Middle frontal gyrus (tissue), 1 donor: ENCODE results near the gene MAP2K6.

Experiments
- DNase-seq: peaks from one replicate; pipeline ENCODE4 v3.0.0-alpha.2; 2015; ENCODE audit warnings: low spot score; ENCODE audit errors: extremely low spot score

Gene MAP2K6

DNA sequence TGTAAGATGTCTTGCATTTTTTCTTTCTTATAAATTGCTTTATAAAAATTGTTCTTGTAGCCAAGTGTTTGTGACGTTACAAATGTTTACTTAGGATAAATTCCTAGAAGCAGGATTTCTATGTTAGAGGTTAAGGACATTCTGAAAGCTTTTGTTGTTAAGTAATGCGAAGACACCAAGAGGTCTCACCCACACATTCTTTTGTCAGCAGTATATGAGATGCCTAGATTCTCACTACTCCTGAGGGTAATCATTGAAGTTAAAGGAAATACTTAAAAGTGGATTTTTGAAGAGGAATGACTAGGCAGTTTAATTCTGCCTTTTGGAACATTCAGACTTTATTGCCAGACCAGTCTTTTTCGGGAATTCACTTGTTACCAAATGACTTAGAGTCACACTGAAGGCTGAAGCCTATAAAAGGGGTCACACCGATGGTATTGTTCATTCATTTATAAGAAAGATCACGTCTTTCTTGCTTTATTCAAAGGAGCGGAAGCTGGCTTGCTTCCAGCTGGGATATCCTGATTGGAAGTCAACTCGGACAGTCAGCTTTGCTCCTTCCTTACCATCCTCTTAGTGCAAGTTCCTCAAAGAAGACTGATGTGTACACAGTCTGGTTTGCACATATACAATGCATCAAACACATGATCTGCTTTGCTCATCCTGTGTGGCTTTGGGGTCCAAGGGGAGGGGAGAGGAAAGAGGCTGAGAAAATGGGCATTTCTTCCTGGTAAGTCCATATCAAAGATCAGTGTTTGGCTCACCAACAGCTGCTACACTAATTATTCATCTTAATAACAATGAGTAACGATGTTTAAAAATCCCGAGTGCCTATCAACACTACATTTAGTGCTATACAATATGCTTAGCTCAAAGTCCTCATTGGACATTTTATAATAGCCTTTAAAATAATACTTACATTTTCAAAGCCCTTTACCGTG, 160.0 kb downstream of the MAP2K6 start:
- DNase-seq = no peak

DNA sequence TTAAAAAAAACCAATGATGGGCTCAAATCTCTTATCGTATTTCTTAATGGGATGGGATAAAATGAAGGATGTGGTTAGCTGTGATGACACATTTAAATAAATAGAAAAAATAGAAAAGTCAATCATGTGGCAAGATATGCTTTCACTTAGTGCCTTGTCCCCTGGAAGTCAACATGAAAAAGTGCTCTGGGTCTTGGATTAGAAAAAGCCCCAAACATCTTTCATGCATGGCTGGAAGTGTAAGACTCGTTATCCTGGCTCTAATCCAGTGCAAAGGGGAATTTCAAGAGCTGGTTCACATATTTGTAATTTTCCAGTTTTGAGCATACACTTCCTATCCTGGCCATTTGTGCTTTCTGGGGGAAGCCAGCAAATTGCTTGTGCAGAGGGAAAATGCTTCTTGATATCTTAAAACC, 160.9 kb downstream of the MAP2K6 start:
- DNase-seq = no peak

DNA sequence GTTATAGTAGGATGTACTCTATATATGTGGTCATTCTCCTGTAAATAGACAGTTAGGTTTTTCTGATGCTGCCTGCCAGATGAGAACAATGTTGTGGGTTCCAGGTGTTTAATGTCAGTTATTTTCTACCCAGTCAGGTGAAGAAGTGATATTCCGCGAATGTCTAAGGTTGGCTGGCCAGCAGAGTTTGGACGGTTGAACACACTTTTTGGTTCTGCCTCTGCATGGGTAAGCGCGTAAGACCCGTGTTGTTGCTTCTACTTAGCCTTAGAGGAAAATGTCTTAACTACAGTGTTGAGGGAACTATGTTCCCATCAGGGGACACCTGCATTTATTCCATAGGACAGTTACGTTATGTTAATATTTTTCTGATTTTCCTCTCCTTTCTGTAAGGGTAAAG, 162.6 kb downstream of the MAP2K6 start:
- DNase-seq = no peak

DNA sequence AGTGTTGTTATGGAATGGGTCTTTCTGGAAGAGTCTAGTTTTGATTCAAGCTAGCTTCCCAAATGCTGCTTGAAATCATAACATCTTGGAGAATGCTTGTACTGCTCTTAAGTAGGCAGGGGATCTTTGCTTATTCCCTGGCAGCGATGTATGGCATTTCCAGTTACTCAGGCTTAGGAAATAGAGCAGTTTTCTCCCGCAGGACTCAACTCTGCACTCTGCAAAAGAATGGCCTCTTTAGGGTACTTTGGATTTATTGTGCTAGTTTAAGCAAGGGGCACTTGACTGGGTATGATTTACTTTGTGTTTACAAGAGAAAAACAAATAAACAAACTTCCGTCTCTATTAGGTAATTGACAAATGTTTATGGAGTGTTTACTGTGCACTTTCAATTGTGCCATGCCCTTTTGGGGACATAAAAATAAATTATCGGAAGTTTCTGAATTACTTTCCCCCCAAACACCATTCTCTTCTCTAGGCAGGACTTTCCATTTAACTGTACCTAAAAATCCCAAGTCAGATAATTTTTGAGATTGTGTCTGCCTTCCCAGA, 164.0 kb downstream of the MAP2K6 start:
- no peak for DNase-seq

DNA sequence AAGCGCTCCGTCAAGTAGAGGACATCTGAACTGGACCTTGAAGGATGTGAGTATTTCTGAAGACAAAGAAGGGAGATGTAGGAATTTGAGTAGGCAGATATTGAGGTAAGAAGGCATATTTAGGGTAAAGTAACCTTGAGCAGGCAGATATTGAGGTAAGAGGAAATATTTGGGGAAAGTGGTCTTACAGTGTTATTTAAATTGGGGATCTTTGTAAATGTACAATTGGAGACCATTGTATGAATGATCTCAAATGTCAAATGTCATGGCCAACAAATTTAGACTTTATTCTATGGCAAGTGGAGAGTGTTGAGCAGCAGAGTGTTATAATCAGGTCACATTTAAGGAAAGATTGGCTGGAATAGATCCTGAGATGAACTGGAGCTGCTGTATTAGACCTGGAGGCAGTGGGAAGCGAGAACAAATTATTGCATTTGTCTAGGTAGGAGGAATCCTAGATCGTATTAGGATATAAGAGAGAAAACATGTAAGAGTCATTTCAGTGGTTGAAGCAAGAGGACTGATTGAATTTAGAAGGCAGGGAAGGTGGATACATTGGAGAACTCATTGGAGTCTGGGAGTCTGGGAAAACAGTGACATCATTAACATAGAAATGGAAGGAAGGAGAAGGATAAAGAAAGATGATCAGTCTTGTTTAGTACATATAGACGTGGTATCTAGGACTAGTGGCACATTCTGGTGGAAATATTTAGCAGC, 165.6 kb downstream of the MAP2K6 start:
- no peak for DNase-seq

DNA sequence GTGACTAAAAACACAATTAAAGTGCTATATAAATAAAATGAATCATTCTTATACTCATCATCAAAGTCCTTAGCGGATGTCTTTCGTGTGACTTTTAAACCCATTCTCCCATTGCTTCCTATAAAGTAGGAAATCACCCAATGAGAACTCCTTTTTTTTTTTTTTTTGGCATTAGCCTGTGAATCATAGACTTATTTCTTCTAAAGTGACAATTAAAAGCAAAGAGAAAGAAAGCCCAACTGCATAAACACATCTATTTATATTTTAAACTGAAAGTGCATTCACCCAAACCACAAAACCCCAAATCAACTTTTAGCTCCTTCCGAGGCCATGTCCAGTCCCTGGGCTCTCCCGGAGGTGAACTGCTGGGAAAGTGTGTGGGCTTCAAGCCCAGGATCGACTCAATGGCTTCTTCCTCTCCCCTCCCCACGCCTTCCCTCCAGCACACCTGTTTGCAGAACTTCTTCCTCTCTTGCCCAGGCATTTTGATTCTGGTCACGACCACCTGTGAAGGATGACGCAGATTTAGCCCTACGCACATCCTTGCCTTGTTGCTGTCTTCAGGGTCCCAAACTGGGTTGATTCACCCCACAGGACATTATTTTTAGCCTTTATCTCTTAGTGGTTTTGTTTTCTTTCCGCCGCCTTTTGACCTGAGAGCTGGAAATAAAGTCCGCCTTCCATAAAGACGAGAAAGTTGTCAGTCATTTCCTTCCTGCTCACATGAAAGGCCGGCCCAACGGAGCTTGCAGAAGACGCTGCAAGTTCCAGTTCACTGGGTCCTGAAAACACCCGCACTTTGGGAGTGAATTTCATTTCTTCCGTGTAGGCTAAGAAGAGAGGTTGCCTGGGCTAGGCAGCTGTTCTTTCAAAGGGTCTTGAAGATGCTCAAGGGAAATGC, 166.8 kb downstream of the MAP2K6 start:
- DNase-seq = no peak

DNA sequence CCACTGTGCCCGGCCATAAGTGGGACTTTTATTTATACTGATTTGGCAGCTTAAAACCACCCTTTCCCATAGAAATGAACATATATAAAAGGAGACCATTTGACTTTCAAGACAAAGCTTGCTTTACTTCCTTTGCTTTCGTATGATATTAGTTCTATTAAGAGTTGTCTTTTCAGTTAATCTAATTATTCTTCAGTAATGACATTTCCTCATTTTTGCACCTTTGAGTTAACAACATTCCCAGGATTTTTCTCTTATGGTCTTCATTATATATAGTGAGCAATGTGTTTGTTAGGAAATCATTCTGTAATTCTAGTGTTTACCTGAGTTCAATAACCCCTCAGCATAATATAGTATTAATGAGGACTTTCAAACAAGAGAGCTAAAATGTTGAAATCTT, 173.8 kb downstream of the MAP2K6 start:
- DNase-seq = no peak

DNA sequence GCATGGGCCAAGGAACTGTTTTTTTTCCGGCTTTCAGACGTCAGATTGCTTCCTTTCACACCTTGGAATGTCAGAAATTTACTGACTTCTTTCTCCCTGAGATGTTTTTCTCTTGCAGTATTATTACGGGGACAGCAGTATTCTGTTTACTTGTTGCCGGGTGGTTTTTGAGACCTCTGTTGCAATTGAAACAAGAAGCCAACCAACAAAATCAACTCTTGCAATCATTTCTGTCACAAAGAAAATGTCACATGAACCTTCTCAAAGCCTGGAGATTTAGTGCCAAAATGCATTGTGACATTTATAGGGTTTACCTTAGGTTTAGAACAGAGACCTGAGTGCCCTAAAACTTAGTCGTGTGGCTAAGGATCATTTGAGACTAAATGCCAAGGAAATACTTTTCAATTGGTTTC, 174.3 kb downstream of the MAP2K6 start:
- no peak for DNase-seq

DNA sequence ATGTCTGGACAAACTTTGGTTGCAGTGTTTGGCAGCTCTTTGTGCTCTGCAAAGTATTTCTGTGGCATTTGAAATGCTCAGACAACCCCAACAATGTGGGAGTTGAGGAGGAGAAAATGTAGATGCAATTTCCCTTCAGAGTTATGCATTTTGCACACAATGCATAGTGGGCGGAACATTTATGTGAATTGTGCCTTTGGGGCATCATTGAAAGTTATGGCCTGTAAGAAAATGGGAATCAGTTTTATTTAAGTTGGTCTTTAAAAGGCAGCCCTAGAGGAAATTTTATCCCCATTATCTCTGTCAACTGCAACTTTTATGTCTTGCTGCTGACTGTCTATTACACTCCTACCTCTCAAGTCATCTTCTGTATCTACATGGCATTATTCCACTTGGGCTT, 176.2 kb downstream of the MAP2K6 start:
- no peak for DNase-seq

DNA sequence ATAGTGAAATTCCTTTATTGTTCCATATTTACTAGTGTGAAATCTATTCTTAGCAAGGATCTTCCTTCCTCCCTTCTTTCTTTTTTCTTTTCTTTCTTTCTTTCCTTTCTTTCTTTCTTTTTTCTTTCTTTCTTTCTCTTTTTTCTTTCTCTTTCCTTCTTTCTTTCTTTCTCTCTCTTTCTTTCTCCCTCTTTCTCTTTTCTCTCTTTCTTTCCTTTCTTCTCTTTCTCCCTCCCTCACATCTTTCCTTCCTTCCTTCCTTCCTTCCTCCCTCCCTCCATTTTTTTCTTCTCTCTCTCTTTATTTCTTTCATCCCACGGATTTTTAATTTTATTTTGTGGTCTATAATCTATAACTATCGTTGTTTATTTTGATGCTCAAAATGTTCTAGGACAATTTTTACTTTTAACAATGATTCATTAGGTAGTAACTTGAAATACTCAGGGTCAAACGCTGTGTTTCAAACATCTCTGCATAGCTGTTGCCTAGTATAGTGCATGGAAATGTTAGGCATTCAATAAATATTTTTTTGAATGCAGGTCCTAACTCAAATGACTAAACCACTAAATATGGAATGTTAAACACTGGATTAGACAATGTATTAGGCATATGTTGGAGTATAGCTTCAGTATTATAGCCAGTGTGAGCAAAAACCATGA, 178.3 kb downstream of the MAP2K6 start:
- no peak for DNase-seq

DNA sequence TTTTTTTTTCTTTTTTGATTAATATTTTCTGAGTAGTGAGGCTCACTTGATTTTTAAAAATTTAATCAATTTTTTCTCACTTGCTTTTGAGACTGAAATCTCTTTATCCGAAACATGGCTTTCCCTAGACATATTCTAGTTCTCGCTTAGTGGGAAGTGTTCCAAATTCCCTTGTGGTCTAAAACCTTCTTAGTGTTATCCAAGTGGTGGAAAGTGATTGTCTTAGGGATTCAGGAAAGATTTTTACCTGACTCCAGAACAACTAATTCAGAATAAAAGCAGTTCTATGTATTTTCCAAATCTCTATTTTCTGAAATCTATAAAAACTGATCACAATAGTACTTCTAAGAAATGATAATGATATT, 178.8 kb downstream of the MAP2K6 start:
- no peak for DNase-seq

DNA sequence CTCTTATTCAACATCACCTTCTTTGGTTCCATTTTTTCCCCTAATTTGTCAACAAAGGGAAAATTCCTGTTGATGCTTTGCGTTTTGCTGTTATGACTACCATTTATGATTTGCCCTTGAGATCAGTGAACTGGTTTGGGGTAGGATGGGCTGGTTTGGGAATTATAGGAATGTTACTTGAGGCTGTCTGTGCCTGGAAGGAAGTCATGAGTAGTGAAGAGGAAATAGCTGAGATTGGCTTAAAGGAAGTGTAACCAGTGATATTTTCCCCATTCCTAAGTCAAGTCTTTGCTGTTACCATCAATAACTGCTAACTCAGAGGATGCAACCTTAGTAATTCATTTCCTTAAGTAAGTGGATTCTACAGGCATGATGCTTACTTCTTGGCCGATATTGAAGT, 179.2 kb downstream of the MAP2K6 start:
- no peak for DNase-seq

DNA sequence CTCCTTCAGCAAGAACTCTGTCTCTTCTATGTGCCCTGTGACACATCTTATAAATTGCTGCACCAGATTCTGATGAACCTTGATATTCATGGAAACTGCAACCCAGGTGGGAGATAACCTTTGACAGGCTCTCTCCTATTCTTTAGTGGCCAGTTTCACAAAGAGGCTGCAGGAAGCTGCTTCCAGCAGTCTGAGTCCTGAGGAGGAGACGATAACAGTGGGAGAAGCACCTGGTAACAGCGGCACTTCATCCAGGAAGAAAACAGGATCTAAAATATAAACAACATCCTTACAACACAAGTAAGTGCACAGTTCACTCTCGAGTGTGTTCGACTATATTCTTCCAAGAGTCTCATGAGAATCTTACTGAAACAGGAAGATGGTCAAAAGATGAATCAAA, 180.1 kb downstream of the MAP2K6 start:
- no peak for DNase-seq

DNA sequence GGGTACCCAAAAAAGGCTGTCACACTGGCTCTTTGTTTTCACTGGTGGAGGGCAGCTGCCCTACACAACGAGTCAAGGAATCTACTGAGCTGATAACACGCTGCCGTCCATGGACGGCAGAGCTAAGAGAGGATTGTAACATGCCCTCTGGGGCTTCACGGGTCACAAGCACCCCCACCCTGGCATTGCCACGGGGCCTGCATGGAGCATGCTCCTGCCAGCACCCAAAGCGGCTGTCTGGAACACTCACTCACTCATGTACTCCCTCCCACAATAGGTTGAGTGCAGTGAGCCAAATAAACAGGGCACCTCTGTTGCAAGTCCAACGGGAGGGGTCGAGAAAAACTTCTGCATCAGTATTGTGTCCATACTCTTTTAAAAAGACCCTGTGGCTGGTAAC, 181.6 kb downstream of the MAP2K6 start:
- DNase-seq = no peak

DNA sequence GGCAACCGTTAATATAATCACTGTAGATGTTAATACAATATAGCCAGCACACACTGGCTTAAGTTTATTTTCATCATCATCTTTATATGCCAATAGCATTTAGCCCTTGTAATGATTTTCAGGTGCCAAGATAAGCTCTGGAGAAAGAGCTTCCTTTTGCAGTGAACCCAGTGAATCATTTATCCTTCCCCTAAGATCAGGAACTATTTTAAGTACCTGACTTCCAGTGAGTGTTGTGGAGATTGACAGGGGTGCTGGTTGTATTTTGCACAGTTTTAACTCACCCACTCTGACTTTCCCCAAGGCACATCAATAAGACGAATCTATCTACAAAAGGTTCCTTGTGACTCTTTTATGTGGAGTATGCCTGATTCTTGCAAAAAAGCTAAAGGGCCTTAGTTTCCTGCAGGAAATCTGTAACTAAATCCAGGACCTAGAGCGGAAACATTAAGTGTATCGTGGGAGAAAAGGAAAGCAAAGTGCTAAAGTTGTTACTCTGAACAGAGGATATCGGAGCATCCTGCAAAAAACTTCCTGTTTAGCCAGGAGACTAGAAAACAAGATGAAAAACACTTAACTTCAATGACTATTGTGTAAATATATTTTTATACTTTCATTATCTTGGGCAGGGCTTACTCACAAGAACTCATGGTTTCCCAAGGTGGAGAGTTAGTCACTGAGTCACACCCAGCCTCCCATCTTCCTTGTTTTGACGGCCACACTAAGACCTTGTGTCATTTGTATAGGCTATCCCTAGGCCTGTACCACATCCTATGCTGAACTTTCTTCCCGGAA, 183.6 kb downstream of the MAP2K6 start:
- DNase-seq = no peak

DNA sequence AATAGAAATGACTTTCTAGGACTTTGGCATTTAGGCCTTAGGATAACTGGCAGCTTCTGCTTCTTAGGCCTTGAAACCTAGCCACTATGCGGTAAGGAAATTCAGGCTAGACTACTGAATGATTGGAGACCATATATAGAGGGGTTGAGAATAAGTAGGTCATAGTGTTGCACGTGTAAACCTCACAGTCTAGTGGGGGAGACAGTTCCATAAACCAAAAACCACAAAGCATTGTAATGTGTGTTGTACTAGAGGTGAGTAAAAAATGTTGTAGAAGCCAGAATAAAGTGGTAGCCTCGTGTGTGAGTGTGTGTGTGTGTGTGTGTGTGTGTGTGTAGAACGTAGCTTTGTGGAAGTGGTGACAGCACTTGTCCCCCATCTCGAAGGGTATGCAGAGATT, 188.5 kb downstream of the MAP2K6 start:
- no peak for DNase-seq
